ENCODE results near the gene BNIP5. TPM values are rescaled to one million over a fixed set of nuclear protein-coding genes. Genes with fewer than 3 reads are reported as not detected.

Gene BNIP5
- total and polyA plus RNA-seq, 8 donors = 2.4 to 14.8 (median 4.6) TPM

- no peak for TF ChIP-seq POLR2AphosphoS5 (IDR thresholded peaks at IDR 0.05)
- TF ChIP-seq POLR2A (IDR thresholded peaks at IDR 0.05) = no peak
- no peak for TF ChIP-seq CTCF (IDR thresholded peaks at IDR 0.05)
- no peak for TF ChIP-seq EP300 (IDR thresholded peaks at IDR 0.05)
- H3K4me3 ChIP-seq = no peak overlapping the region
- H3K4me1 ChIP-seq = no peaks in the 10 kb centered on the region
- intact Hi-C loops (cut with DNase I; ENCODE audit: low total_unique reads) = no loop called here
- 83 to 98% (median 93%) methylated on average over 4 of the region's 4 CpGs for WGBS, 5 donors
- H3K9me3 ChIP-seq = no peaks in the 10 kb centered on the region
- peaks cover 0 to 18% (median 3%) of the 10 kb centered on the region in 4 donors for H3K36me3 ChIP-seq
- DNase-seq = no peak
- no peak overlapping the region for H3K27ac ChIP-seq
- H3K27me3 ChIP-seq = no peaks in the 10 kb centered on the region
Measured at GRCh38 chr6:36374194-36374593, 37.5 kb upstream of the BNIP5 start.

DNA sequence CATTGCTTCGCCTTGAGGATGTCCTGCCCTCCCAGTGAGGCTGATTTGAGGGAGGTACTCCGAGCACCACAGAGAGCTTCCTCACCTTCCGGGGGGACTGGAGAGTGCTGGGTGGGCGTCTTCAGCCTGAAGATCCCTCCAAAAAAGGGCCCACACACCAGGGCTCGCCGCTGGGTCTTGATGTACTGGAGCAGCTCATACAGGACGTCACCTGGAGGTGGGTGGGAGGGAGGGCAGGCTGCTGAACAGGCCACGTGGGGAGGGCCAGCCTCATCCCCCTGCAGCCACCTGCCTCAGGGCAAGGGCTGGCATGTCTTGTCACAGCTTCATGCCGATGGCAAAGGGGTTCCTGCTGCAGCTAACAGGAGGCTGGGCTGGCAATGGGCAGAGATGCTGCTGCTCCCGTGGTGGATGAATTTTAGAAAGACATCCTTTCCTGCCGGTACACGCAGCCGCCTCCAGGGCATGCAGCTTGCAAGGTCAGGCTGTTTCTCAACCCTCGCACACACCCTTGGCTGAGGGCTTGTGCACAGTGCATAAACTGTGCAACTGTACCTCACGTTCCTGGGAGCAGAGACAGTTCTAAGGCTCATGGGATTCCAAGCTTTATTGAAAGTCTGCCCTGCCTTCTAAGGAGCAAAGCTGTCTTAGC is 36.8 kb upstream of the BNIP5 start:
- H3K36me3 ChIP-seq = peaks cover 0 to 22% (median 5%) of the 10 kb centered on the region in 4 donors
- TF ChIP-seq CTCF (IDR thresholded peaks at IDR 0.05) = no peak
- TF ChIP-seq POLR2AphosphoS5 (IDR thresholded peaks at IDR 0.05) = no peak
- no peak for TF ChIP-seq POLR2A (IDR thresholded peaks at IDR 0.05)
- no peak for TF ChIP-seq EP300 (IDR thresholded peaks at IDR 0.05)
- WGBS, 5 donors = 63 to 76% (median 71%) methylated on average over 10 to 15 of the region's 15 CpGs
- no peak overlapping the region for H3K4me3 ChIP-seq
- H3K27me3 ChIP-seq = no peaks in the 10 kb centered on the region
- H3K9me3 ChIP-seq = no peaks in the 10 kb centered on the region
- DNase-seq = no peak
- intact Hi-C loops (cut with DNase I; ENCODE audit: low total_unique reads) = no loop called here
- no peak overlapping the region for H3K27ac ChIP-seq
- H3K4me1 ChIP-seq = no peaks in the 10 kb centered on the region

DNA sequence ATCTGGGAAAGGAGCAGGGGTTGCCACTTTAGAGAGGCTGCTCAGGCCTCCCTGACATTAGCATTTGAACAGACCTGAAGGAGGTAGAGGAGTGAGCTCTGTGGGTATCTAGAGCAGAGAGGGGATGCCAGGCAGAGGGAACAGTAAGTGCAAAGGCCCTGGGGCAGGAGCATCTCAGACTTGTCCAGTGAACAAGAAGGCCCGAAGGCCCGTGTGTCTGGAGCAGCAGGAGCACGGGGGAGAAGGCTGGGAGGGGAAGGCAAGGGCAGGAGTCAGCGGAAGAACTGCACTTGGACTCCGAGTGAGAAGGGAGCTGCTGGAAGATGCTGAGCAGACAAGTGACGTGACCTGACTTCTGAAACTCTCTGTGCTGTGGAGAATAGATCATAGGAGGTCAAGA is 35.4 kb upstream of the BNIP5 start:
- peaks cover 0 to 35% (median 6%) of the 10 kb centered on the region in 4 donors for H3K36me3 ChIP-seq
- WGBS, 5 donors = 94 to 97% (median 95%) methylated on average over 6 of the region's 6 CpGs

DNA sequence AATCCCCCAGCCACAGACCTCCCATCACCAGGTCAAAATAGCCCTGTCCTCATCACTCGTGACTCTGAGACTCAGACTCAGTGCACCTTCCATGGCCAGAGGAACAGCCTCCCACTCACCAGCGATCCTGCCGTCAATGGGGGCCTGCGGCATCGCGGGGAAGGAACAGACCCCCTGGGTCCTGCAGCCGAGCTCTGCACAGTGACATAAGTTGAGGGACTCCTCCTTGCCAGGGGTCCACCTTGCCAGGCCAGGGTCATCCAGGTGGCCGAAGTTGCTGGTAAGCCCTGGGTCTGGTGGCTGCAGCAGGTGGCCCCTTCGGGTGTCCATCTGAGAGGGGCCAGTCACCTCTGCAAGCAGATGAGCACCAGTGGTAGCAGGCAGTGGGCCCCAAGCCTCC is 34.5 kb upstream of the BNIP5 start:
- Histone ChIP-seq H3K4me3 (no peak overlapping the region), H3K9me3 (no peaks in the 10 kb centered on the region), H3K27ac (no peak overlapping the region), H3K4me1 (no peaks in the 10 kb centered on the region), H3K36me3 (peaks cover 0 to 37% (median 8%) of the 10 kb centered on the region in 4 donors), H3K27me3 (no peaks in the 10 kb centered on the region)
- TF ChIP-seq POLR2AphosphoS5 (IDR thresholded peaks at IDR 0.05) (no peak), EP300 (IDR thresholded peaks at IDR 0.05) (no peak), POLR2A (IDR thresholded peaks at IDR 0.05) (no peak), CTCF (IDR thresholded peaks at IDR 0.05) (no peak)
- DNase-seq = no peak
- intact Hi-C loops (cut with DNase I; ENCODE audit: low total_unique reads) = no loop called here
- 92 to 96% (median 95%) methylated on average over 4 to 9 of the region's 9 CpGs for WGBS, 5 donors

More for the DNA sequence above, 35.4 kb upstream of the BNIP5 start:
- DNase-seq = no peak
- no peaks in the 10 kb centered on the region for H3K27me3 ChIP-seq
- TF ChIP-seq EP300 (IDR thresholded peaks at IDR 0.05) (no peak), POLR2AphosphoS5 (IDR thresholded peaks at IDR 0.05) (no peak), POLR2A (IDR thresholded peaks at IDR 0.05) (no peak), CTCF (IDR thresholded peaks at IDR 0.05) (no peak)
- intact Hi-C loops (cut with DNase I; ENCODE audit: low total_unique reads) = no loop called here
- H3K4me1 ChIP-seq = no peaks in the 10 kb centered on the region
- H3K27ac ChIP-seq = no peak overlapping the region
- H3K9me3 ChIP-seq = no peaks in the 10 kb centered on the region
- no peak overlapping the region for H3K4me3 ChIP-seq

Data from stomach (tissue), 9 donors.